Ishikawa (cell line): ENCODE results near the gene FOXI3.

Experiments used
- CEBPB ChIP-seq: IDR thresholded peaks from 2 replicates; pipeline ENCODE4 v1.6.1; 2012
- CREB1 ChIP-seq: IDR thresholded peaks from 2 replicates; pipeline ENCODE4 v1.6.1; 2012; ENCODE audit warnings: low read depth
- EGR1 ChIP-seq: IDR thresholded peaks from 2 replicates; pipeline ENCODE4 v1.6.1; 2012
- EP300 ChIP-seq: IDR thresholded peaks from 2 replicates; pipeline ENCODE4 v1.6.1; 2012; ENCODE audit warnings: borderline replicate concordance
- FOXM1 ChIP-seq: IDR thresholded peaks from 2 replicates; pipeline ENCODE4 v1.6.1; 2012; ENCODE audit warnings: low read depth, borderline replicate concordance
- NFIC ChIP-seq: IDR thresholded peaks from 2 replicates; pipeline ENCODE4 v1.6.1; 2012
- RAD21 ChIP-seq: IDR thresholded peaks from 2 replicates; pipeline ENCODE4 v1.6.1; 2012; ENCODE audit warnings: low read depth
- TAF1 ChIP-seq: IDR thresholded peaks from 2 replicates; pipeline ENCODE4 v1.6.1; 2012; ENCODE audit warnings: low read depth, mild to moderate bottlenecking
- TCF12 ChIP-seq: IDR thresholded peaks from 2 replicates; pipeline ENCODE4 v1.6.1; 2012; ENCODE audit warnings: low read depth
- TEAD4 ChIP-seq: IDR thresholded peaks from 2 replicates; pipeline ENCODE4 v1.6.1; 2012
- YY1 ChIP-seq: IDR thresholded peaks from 2 replicates; pipeline ENCODE4 v1.6.1; 2012; ENCODE audit warnings: low read depth
- ZBTB7A ChIP-seq: IDR thresholded peaks from 2 replicates; pipeline ENCODE4 v1.6.1; 2012; ENCODE audit warnings: low read depth
- TF ChIP-seq, protein P1 (sequence below): IDR thresholded peaks from 2 replicates; pipeline ENCODE4 v1.6.1; 2012; ENCODE audit warnings: low read depth, mild to moderate bottlenecking
- TF ChIP-seq, protein P2 (sequence below): IDR thresholded peaks from 2 replicates; pipeline ENCODE4 v1.6.1; 2012
- TF ChIP-seq, protein P3 (sequence below): IDR thresholded peaks from 2 replicates; pipeline ENCODE4 v1.6.1; 2012

Gene FOXI3

DNA sequence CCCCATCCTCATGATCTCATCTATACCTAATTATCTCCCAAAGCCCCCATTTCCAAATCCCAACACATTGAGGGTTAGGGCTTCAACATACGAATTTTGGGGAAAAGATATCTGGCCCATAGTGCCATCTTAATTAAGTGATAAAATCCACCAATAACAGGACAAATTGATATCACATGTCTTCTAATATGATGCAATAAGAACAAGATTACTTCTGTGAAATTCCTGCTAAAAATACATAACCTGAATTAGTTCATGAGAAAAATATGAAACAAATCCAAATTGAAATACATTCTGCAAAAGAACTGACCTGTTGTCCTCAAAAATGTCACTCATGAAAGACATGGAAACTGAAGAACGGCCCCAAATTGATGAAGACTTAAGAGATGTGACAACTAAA is 28.8 kb downstream of the FOXI3 start:
- no peak for TF ChIP-seq EGR1
- no peak for TF ChIP-seq TEAD4
- TF ChIP-seq FOXM1: no peak
- TF ChIP-seq EP300: no peak
- TF ChIP-seq NFIC: no peak
- no peak for TF ChIP-seq RAD21
- TF ChIP-seq, protein P1, sequence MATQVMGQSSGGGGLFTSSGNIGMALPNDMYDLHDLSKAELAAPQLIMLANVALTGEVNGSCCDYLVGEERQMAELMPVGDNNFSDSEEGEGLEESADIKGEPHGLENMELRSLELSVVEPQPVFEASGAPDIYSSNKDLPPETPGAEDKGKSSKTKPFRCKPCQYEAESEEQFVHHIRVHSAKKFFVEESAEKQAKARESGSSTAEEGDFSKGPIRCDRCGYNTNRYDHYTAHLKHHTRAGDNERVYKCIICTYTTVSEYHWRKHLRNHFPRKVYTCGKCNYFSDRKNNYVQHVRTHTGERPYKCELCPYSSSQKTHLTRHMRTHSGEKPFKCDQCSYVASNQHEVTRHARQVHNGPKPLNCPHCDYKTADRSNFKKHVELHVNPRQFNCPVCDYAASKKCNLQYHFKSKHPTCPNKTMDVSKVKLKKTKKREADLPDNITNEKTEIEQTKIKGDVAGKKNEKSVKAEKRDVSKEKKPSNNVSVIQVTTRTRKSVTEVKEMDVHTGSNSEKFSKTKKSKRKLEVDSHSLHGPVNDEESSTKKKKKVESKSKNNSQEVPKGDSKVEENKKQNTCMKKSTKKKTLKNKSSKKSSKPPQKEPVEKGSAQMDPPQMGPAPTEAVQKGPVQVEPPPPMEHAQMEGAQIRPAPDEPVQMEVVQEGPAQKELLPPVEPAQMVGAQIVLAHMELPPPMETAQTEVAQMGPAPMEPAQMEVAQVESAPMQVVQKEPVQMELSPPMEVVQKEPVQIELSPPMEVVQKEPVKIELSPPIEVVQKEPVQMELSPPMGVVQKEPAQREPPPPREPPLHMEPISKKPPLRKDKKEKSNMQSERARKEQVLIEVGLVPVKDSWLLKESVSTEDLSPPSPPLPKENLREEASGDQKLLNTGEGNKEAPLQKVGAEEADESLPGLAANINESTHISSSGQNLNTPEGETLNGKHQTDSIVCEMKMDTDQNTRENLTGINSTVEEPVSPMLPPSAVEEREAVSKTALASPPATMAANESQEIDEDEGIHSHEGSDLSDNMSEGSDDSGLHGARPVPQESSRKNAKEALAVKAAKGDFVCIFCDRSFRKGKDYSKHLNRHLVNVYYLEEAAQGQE: no peak
- TF ChIP-seq CEBPB: no peak

DNA sequence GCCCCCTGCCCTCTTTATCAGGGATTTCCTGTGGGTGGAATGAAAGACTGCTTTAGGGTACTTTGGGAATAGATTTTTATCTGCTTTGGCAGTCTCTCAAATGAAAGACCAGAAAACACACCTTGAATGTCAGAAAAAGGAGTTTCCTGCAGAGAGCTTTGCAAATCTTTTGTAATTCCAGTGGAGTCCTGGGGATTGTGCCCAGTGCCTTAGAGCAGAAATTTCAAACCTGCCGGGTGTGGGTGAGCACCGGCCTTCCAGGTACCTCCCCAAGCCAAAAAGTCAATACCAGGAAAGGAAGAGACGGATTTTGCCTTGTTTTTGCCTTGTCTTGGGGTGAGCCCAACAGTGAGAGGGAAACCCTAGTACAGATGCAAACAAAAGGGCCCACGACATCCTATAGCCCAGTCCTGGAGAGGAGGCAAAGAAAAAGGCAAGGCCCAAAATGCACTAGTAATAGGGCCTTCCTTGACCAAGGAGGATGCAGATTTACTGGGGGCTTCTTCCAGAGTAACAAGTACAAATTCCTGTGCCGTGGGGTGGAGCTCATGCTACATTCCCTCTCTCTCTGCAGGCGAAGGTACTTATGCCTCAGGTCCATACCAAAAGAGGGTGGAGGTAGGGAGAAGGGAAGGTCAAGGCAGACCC is 36.4 kb downstream of the FOXI3 start:
- TF ChIP-seq FOXM1: no peak

DNA sequence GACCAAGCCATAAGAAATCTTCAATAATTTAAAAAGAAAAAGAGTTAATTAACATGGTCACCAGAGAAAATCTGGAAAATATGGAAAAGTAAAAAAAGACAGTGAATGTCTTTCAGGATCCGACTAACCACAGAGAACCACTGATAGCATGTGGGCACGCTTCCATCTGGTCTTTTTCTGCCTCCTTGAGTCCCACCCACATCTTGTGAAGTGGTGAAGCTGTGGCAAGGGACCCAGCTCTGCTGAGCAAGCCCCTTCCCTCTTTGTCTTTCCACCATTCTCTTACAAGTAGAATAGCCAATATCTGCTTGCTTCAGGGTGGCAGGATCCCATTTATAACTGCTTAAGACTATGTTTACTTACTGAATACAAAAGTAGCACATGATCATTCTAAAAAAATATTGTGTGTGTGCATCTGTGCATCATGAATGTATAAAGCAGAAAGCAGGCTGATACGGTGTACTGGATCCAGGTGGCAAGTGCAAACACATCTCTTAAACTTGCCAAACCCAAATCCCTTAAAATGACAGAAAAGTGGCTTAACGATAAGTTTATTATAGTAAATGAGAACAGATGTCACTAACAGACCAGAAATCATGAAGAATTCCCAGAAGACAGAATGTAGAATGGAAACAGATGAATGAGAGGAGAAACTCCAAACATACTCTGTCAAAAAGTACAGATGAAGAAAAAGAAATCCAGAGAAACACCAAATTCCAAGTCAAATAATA is 52.3 kb downstream of the FOXI3 start:
- TF ChIP-seq YY1 (no peak), TEAD4 (no peak), NFIC (no peak), CREB1 (no peak), ZBTB7A (no peak), CEBPB (no peak), EGR1 (no peak)
- TF ChIP-seq, protein P2, sequence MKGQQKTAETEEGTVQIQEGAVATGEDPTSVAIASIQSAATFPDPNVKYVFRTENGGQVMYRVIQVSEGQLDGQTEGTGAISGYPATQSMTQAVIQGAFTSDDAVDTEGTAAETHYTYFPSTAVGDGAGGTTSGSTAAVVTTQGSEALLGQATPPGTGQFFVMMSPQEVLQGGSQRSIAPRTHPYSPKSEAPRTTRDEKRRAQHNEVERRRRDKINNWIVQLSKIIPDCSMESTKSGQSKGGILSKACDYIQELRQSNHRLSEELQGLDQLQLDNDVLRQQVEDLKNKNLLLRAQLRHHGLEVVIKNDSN: no peak

DNA sequence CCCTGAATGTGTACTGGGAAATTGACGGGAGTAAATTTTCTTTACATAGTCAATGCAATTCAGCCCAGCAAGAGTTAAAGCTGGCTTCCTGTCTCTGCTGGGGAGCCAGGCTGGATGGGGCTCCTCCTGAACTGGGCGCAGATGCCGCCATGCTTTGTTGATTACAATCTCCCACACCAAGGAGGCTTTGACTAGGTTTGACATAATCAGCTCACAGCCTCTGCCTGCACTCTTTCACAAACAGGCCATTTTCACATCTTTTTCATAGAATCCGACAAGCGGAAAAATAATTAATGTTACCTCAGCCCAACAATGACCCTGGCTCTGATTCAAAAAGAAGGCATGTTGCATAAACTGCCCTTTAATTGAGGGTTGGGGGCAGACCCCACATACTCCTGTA is 54.3 kb downstream of the FOXI3 start:
- TF ChIP-seq EGR1 (no peak), NFIC (no peak), CEBPB (no peak), RAD21 (no peak), TEAD4 (no peak), ZBTB7A (no peak), FOXM1 (no peak), CREB1 (no peak), YY1 (no peak), EP300 (no peak), TCF12 (no peak), TAF1 (no peak)
- TF ChIP-seq, protein P2: no peak
- TF ChIP-seq, protein P3, sequence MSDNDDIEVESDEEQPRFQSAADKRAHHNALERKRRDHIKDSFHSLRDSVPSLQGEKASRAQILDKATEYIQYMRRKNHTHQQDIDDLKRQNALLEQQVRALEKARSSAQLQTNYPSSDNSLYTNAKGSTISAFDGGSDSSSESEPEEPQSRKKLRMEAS: no peak
- TF ChIP-seq, protein P1: no peak
